ENCODE results near the gene DMWD. TPM values are rescaled to one million over a fixed set of nuclear protein-coding genes. Genes with fewer than 3 reads are reported as not detected.
"Not testable (repeated sequence)": the region's sequence is repeated elsewhere in the genome, so short reads cannot be mapped to it uniquely, and the experiment has no call there.

DMWD gene
- total RNA-seq, 2 donors from 2014 or later: 29.1 to 43.6 TPM

GRCh38 chr19:45758921-45759320 lies 33.7 kb downstream of the DMWD start:
- intact Hi-C loops (cut with DNase I): no loop called here
- H3K9ac ChIP-seq (ENCODE audit: low read depth in 2 of 2, low read length in 2 of 2): no peak overlapping the region

GRCh38 chr19:45757695-45758094 lies 35.0 kb downstream of the DMWD start:
- H3K9me3 ChIP-seq: no peaks in the 10 kb centered on the region
- H3K27ac ChIP-seq: no peak overlapping the region
- no peak overlapping the region for H3K4me3 ChIP-seq
- no peaks in the 10 kb centered on the region for H3K4me1 ChIP-seq
- no peak overlapping the region for H3K9ac ChIP-seq (ENCODE audit: low read depth in 2 of 2, low read length in 2 of 2)
- H3K36me3 ChIP-seq: no peaks in the 10 kb centered on the region
- intact Hi-C loops (cut with DNase I): no loop called here
- no peak for DNase-seq
- TF ChIP-seq CTCF (IDR thresholded peaks at IDR 0.05): no peak
- no peaks in the 10 kb centered on the region for H3K27me3 ChIP-seq

More at GRCh38 chr19:45758921-45759320, 33.7 kb downstream of the DMWD start:
- no peaks in the 10 kb centered on the region for H3K36me3 ChIP-seq
- H3K27me3 ChIP-seq: no peaks in the 10 kb centered on the region
- TF ChIP-seq CTCF (IDR thresholded peaks at IDR 0.05): no peak
- H3K4me1 ChIP-seq: no peaks in the 10 kb centered on the region
- H3K4me3 ChIP-seq: no peak overlapping the region
- no peaks in the 10 kb centered on the region for H3K9me3 ChIP-seq
- no peak overlapping the region for H3K27ac ChIP-seq
- DNase-seq: no peak

GRCh38 chr19:45754323-45754722 lies 38.3 kb downstream of the DMWD start:
- no peak for DNase-seq
- H3K27ac ChIP-seq: no peak overlapping the region
- no peak overlapping the region for H3K9ac ChIP-seq (ENCODE audit: low read depth in 2 of 2, low read length in 2 of 2)
- H3K27me3 ChIP-seq: no peaks in the 10 kb centered on the region
- no peaks in the 10 kb centered on the region for H3K36me3 ChIP-seq
- H3K9me3 ChIP-seq: no peaks in the 10 kb centered on the region
- no peaks in the 10 kb centered on the region for H3K4me1 ChIP-seq
- no peak overlapping the region for H3K4me3 ChIP-seq
- intact Hi-C loops (cut with DNase I): no loop called here
- no peak for TF ChIP-seq CTCF (IDR thresholded peaks at IDR 0.05)

GRCh38 chr19:45753548-45753947 lies 39.1 kb downstream of the DMWD start:
- intact Hi-C loops (cut with DNase I): no loop called here
- TF ChIP-seq CTCF (IDR thresholded peaks at IDR 0.05): no peak
- DNase-seq: no peak
- no peaks in the 10 kb centered on the region for H3K9me3 ChIP-seq
- no peaks in the 10 kb centered on the region for H3K4me1 ChIP-seq
- H3K27ac ChIP-seq: no peak overlapping the region
- no peak overlapping the region for H3K9ac ChIP-seq (ENCODE audit: low read depth in 2 of 2, low read length in 2 of 2)
- no peaks in the 10 kb centered on the region for H3K27me3 ChIP-seq
- H3K4me3 ChIP-seq: no peak overlapping the region
- H3K36me3 ChIP-seq: no peaks in the 10 kb centered on the region

GRCh38 chr19:45752639-45753038 lies 40.0 kb downstream of the DMWD start:
- intact Hi-C loops (cut with DNase I): no loop called here
- H3K36me3 ChIP-seq: no peaks in the 10 kb centered on the region
- no peaks in the 10 kb centered on the region for H3K4me1 ChIP-seq
- H3K9me3 ChIP-seq: no peaks in the 10 kb centered on the region
- no peak for TF ChIP-seq CTCF (IDR thresholded peaks at IDR 0.05)
- no peak overlapping the region for H3K9ac ChIP-seq (ENCODE audit: low read depth in 2 of 2, low read length in 2 of 2)
- H3K27ac ChIP-seq: no peak overlapping the region
- H3K4me3 ChIP-seq: no peak overlapping the region
- no peak for DNase-seq
- H3K27me3 ChIP-seq: no peaks in the 10 kb centered on the region

GRCh38 chr19:45751483-45751882 lies 41.2 kb downstream of the DMWD start:
- H3K4me3 ChIP-seq; H3K27ac ChIP-seq; H3K4me1 ChIP-seq; H3K36me3 ChIP-seq; DNase-seq; H3K9me3 ChIP-seq; H3K9ac ChIP-seq (ENCODE audit: low read depth in 2 of 2, low read length in 2 of 2); H3K27me3 ChIP-seq; intact Hi-C loops (cut with DNase I): not testable (repeated sequence)

Data from colonic mucosa (tissue), 4 donors.